ENCODE results near the gene ITGB5. TPM values are rescaled to one million over a fixed set of nuclear protein-coding genes. Genes with fewer than 3 reads are reported as not detected.

ITGB5 gene
- polyA plus RNA-seq, 2 of the 4 experiments (the other 2 are of a cell fraction): 201 to 260 TPM

DNA sequence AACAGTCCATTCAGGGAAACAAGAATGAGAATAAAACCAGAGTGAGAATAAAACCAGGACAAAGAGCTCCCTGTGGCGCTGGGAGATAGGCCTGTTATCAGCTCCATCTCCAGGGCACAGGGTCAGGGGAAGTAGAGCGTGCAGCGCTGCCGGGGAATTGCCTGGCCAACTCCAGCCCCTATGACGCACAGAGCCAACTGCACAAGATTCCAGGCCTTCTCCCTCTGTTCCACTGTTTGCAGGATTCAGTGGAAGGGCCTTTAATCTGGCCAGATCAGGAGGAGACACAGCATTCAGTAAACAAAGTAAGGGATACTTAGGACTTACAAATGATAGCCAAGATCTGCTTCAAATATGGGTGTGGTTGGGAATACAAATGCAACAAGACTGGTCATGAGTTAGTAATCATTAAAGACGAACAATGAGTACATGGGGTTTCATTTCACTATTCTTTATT, 49.4 kb downstream of the ITGB5 start (continued):
- TF ChIP-seq NFE2L2 (conservative IDR thresholded peaks at IDR 0.05; ENCODE audit: low read length) (no peak), HEYL (CRISPR knock-in tag; IDR thresholded peaks at IDR 0.05) (no peak), MYC (IDR thresholded peaks at IDR 0.05; ENCODE audit: borderline replicate concordance, low read length) (peak; percentile 75), RAD21 (conservative IDR thresholded peaks at IDR 0.05 in 1 of 2, IDR thresholded peaks at IDR 0.05 in 1 of 2) (peak; percentile 50 to 69), FOXS1 (CRISPR knock-in tag; IDR thresholded peaks at IDR 0.05) (peak; percentile 93), HOXA7 (CRISPR knock-in tag; IDR thresholded peaks at IDR 0.05) (0 out of 2 replicates have a peak, but pooled peaks have one; percentile 41), JUNB (IDR thresholded peaks at IDR 0.05) (peak; percentile 86), RFX5 (IDR thresholded peaks at IDR 0.05) (no peak), FOSB (CRISPR knock-in tag; IDR thresholded peaks at IDR 0.05) (peak; percentile 82; the same call in 1 of the 2 replicates), CBX8 (IDR thresholded peaks at IDR 0.05) (no peak), ZC3H11A (IDR thresholded peaks at IDR 0.05) (no peak)
- TF ChIP-seq, protein P1, sequence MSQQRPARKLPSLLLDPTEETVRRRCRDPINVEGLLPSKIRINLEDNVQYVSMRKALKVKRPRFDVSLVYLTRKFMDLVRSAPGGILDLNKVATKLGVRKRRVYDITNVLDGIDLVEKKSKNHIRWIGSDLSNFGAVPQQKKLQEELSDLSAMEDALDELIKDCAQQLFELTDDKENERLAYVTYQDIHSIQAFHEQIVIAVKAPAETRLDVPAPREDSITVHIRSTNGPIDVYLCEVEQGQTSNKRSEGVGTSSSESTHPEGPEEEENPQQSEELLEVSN (IDR thresholded peaks at IDR 0.05; ENCODE audit: borderline replicate concordance, low read depth): 0 out of 2 replicates have a peak, but pooled peaks have one; percentile 17
- TF ChIP-seq, protein P2, sequence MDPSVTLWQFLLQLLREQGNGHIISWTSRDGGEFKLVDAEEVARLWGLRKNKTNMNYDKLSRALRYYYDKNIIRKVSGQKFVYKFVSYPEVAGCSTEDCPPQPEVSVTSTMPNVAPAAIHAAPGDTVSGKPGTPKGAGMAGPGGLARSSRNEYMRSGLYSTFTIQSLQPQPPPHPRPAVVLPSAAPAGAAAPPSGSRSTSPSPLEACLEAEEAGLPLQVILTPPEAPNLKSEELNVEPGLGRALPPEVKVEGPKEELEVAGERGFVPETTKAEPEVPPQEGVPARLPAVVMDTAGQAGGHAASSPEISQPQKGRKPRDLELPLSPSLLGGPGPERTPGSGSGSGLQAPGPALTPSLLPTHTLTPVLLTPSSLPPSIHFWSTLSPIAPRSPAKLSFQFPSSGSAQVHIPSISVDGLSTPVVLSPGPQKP (IDR thresholded peaks at IDR 0.05; ENCODE audit: low read depth, low read length): no peak
- TF ChIP-seq, protein P3, sequence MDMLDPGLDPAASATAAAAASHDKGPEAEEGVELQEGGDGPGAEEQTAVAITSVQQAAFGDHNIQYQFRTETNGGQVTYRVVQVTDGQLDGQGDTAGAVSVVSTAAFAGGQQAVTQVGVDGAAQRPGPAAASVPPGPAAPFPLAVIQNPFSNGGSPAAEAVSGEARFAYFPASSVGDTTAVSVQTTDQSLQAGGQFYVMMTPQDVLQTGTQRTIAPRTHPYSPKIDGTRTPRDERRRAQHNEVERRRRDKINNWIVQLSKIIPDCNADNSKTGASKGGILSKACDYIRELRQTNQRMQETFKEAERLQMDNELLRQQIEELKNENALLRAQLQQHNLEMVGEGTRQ (IDR thresholded peaks at IDR 0.05): no peak
- TF ChIP-seq, protein P4, sequence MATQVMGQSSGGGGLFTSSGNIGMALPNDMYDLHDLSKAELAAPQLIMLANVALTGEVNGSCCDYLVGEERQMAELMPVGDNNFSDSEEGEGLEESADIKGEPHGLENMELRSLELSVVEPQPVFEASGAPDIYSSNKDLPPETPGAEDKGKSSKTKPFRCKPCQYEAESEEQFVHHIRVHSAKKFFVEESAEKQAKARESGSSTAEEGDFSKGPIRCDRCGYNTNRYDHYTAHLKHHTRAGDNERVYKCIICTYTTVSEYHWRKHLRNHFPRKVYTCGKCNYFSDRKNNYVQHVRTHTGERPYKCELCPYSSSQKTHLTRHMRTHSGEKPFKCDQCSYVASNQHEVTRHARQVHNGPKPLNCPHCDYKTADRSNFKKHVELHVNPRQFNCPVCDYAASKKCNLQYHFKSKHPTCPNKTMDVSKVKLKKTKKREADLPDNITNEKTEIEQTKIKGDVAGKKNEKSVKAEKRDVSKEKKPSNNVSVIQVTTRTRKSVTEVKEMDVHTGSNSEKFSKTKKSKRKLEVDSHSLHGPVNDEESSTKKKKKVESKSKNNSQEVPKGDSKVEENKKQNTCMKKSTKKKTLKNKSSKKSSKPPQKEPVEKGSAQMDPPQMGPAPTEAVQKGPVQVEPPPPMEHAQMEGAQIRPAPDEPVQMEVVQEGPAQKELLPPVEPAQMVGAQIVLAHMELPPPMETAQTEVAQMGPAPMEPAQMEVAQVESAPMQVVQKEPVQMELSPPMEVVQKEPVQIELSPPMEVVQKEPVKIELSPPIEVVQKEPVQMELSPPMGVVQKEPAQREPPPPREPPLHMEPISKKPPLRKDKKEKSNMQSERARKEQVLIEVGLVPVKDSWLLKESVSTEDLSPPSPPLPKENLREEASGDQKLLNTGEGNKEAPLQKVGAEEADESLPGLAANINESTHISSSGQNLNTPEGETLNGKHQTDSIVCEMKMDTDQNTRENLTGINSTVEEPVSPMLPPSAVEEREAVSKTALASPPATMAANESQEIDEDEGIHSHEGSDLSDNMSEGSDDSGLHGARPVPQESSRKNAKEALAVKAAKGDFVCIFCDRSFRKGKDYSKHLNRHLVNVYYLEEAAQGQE (IDR thresholded peaks at IDR 0.05): no peak
- TF ChIP-seq, protein P5, sequence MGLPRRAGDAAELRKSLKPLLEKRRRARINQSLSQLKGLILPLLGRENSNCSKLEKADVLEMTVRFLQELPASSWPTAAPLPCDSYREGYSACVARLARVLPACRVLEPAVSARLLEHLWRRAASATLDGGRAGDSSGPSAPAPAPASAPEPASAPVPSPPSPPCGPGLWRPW (IDR thresholded peaks at IDR 0.05): no peak

DNA sequence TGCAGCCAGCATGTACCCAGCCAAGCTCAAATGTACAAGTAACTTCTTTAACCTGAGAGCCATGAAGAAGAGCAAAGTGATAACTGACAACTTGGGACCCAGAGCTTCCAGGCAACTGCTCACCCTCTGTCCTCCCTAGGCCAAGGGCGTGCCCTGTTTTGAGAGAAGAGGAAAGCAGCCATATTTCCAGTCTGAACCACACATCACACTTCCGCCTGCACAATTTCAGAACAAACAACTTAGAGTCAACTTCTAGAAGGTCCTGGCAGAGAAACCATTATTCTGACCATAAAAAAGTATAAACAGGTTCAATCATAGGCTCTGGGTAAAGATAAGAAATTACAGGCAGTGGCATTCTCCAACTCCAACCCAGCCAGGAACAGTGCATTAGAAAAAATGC, 50.1 kb downstream of the ITGB5 start:
- peak overlapping the region; percentile 67 for H3K4me2 ChIP-seq
- ATAC-seq (peak in 1 of 2 experiments; percentile 5; a peak in 3 of 6 replicates), DNase-seq (ENCODE audit: low read depth in 1 of 2, low spot score in 1 of 2) (no peak), FAIRE-seq (no peak)
- H3K9me3 ChIP-seq: peaks cover 6% of the 10 kb centered on the region; the same call in 1 of the 3 replicates
- 36% methylated on average over 2 of the region's 2 CpGs for WGBS (ENCODE audit: missing lambda C conversion rate)
- POLR2A ChIA-PET: interaction anchor here (0.6 to 1.7 kb wide), 8 partner anchors 10 to 51 kb away, joined by 3 to 18 read pairs (median 4); partner anchors contain the start of gene ITGB5
- CTCF ChIA-PET: interaction anchor here (0.6 to 3.1 kb wide), 6 partner anchors 10 to 65 kb away, joined by 3 to 12 read pairs (median 4); no protein-coding TSS in a partner anchor
- peak overlapping the region; percentile 93 to 94 for H3K27ac ChIP-seq
- peaks cover 91% of the 10 kb centered on the region for H3K4me1 ChIP-seq
- H3K4me3 ChIP-seq: no peak overlapping the region
- TF ChIP-seq FOSB (CRISPR knock-in tag; IDR thresholded peaks at IDR 0.05): peak; percentile 42; the same call in 1 of the 2 replicates
- peak; percentile 75; the same call in 1 of the 2 replicates for TF ChIP-seq TP53 (CRISPR knock-in tag; IDR thresholded peaks at IDR 0.05)
- TF ChIP-seq CEBPB (IDR thresholded peaks at IDR 0.05): no peak
- TF ChIP-seq HEYL (CRISPR knock-in tag; IDR thresholded peaks at IDR 0.05): peak; percentile 32; the same call in 1 of the 2 replicates
- no peak for TF ChIP-seq TFCP2L1 (CRISPR knock-in tag; IDR thresholded peaks at IDR 0.05)
- peak; percentile 80; the same call in 1 of the 2 replicates for TF ChIP-seq HOXB13 (CRISPR knock-in tag; IDR thresholded peaks at IDR 0.05; ENCODE audit: low read depth)
- peak; percentile 7; the same call in 1 of the 2 replicates for TF ChIP-seq ZSCAN20 (CRISPR knock-in tag; IDR thresholded peaks at IDR 0.05)
- TF ChIP-seq, protein P1 (IDR thresholded peaks at IDR 0.05; ENCODE audit: borderline replicate concordance, low read depth): 0 out of 2 replicates have a peak, but pooled peaks have one; percentile 6
- no peak for TF ChIP-seq CHD4 (IDR thresholded peaks at IDR 0.05; ENCODE audit: borderline replicate concordance)
- peak; percentile 77; the same call in 1 of the 2 replicates for TF ChIP-seq HOXB5 (CRISPR knock-in tag; IDR thresholded peaks at IDR 0.05)
- peak; percentile 57; the same call in 1 of the 2 replicates for TF ChIP-seq FOXS1 (CRISPR knock-in tag; IDR thresholded peaks at IDR 0.05)
- TF ChIP-seq, protein P3 (IDR thresholded peaks at IDR 0.05): no peak
- TF ChIP-seq NFE2L2 (conservative IDR thresholded peaks at IDR 0.05; ENCODE audit: low read length): no peak
- TF ChIP-seq, protein P2 (IDR thresholded peaks at IDR 0.05; ENCODE audit: low read depth, low read length): no peak
- peak; percentile 77; the same call in 1 of the 2 replicates for TF ChIP-seq ZNF302 (CRISPR knock-in tag; IDR thresholded peaks at IDR 0.05)
- TF ChIP-seq, protein P6, sequence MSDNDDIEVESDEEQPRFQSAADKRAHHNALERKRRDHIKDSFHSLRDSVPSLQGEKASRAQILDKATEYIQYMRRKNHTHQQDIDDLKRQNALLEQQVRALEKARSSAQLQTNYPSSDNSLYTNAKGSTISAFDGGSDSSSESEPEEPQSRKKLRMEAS (IDR thresholded peaks at IDR 0.05): no peak
- peak; percentile 88 for TF ChIP-seq EHF (CRISPR knock-in tag; IDR thresholded peaks at IDR 0.05)
